ENCODE results near the gene PPP1R37. TPM values are rescaled to one million over a fixed set of nuclear protein-coding genes. Genes with fewer than 3 reads are reported as not detected.

The PPP1R37 gene
- total RNA-seq, 1 experiment from 2014 or later, result 20.4 TPM

DNA sequence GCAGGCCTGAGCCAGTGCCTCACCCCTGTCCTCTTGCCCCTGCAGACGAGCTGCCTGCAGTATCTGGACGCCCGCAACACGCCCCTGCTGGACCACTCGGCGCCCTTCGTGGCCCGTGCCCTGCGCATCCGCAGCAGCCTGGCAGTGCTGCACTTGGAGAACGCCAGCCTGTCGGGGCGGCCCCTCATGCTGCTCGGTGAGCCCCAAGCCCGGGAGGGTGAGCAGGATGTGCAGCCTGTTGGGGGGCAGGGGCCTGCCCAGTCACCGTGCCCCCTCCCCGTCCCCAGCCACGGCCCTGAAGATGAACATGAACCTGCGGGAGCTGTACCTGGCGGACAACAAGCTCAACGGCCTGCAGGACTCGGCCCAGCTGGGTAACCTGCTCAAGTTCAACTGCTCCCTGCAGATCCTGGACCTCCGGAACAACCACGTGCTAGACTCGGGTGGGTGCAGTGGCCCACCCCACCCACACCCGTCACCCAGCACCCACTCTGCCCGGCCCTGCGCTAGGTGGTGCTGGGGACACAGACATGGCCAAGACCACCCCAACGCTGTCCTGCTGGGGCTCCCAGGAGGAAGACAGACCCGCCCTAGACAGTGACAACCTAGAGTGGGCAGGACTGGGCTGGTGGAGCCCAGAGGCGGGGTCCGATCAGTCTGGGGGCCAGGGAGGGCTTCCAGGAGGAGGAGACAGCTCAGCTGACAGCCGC is 49.2 kb downstream of the PPP1R37 start:
- intact Hi-C loops (cut with micrococcal nuclease; ENCODE audit: unreplicated experiment), result no loop called here
- H3K4me3 ChIP-seq (ENCODE audit: low read depth in 2 of 2, low read length in 2 of 2), result no peak overlapping the region
- CTCF ChIA-PET, result interaction anchor here (0.6 kb wide), 1 partner anchor 51 kb away, joined by 8 read pairs; no protein-coding TSS in a partner anchor

DNA sequence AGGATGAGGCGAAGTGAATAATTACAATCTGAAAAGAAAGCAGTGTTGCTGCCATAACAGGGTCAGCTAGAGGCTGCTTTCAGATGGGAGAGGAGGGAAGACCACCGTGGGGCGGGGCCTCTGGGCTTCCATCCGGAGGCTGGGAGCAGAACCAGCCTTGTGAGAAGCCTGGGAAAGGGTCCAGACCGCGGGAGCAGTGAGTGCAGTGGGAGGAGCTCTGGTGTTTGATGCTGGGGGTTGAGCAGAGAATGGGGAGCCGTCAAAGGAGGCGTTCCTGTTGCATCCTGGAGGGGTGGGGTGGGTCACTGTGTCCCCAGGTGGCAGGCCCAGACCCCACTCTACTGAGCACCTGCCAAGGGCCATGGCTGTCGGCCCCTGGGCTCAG is 49.7 kb downstream of the PPP1R37 start:
- intact Hi-C loops (cut with micrococcal nuclease; ENCODE audit: unreplicated experiment) (no loop called here), in situ Hi-C loops (cut with HindIII; ENCODE audit: low pct_unique_long_range_greater_than_20kb, low sequenced_read_pairs) (no loop called here)
- Histone ChIP-seq H3K4me1 (ENCODE audit: control insufficient read depth, insufficient read depth, low read length) (no peaks in the 10 kb centered on the region), H3K9me3 (ENCODE audit: control insufficient read depth, insufficient read depth, low read depth, low read length) (no peaks in the 10 kb centered on the region), H3K36me3 (ENCODE audit: control insufficient read depth, insufficient read depth, low read length) (no peaks in the 10 kb centered on the region; the same call in 1 of the 2 replicates), H3K27me3 (ENCODE audit: control insufficient read depth, insufficient read depth, low read length) (no peaks in the 10 kb centered on the region), H3K4me3 (ENCODE audit: low read depth in 2 of 2, low read length in 2 of 2) (no peak overlapping the region), H3K27ac (ENCODE audit: low read length) (no peak overlapping the region)
- ChIA-PET CTCF (interaction anchor here (0.6 kb wide), 1 partner anchor 50 kb away, joined by 8 read pairs; no protein-coding TSS in a partner anchor), POLR2A (no interaction called here)
- TF ChIP-seq POLR2AphosphoS5 (IDR thresholded peaks at IDR 0.05; ENCODE audit: low read depth, low read length) (no peak), TCF7L2 (IDR thresholded peaks at IDR 0.05; ENCODE audit: low read depth, low read length) (no peak), SIN3A (IDR thresholded peaks at IDR 0.05; ENCODE audit: borderline replicate concordance, insufficient read depth, low read depth, low read length) (no peak)
- TF ChIP-seq, protein P1, sequence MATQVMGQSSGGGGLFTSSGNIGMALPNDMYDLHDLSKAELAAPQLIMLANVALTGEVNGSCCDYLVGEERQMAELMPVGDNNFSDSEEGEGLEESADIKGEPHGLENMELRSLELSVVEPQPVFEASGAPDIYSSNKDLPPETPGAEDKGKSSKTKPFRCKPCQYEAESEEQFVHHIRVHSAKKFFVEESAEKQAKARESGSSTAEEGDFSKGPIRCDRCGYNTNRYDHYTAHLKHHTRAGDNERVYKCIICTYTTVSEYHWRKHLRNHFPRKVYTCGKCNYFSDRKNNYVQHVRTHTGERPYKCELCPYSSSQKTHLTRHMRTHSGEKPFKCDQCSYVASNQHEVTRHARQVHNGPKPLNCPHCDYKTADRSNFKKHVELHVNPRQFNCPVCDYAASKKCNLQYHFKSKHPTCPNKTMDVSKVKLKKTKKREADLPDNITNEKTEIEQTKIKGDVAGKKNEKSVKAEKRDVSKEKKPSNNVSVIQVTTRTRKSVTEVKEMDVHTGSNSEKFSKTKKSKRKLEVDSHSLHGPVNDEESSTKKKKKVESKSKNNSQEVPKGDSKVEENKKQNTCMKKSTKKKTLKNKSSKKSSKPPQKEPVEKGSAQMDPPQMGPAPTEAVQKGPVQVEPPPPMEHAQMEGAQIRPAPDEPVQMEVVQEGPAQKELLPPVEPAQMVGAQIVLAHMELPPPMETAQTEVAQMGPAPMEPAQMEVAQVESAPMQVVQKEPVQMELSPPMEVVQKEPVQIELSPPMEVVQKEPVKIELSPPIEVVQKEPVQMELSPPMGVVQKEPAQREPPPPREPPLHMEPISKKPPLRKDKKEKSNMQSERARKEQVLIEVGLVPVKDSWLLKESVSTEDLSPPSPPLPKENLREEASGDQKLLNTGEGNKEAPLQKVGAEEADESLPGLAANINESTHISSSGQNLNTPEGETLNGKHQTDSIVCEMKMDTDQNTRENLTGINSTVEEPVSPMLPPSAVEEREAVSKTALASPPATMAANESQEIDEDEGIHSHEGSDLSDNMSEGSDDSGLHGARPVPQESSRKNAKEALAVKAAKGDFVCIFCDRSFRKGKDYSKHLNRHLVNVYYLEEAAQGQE (IDR thresholded peaks at IDR 0.05; ENCODE audit: insufficient read depth in 1 of 2, low read depth in 2 of 2, low read length in 1 of 2), result no peak
- TF ChIP-seq, protein P2, sequence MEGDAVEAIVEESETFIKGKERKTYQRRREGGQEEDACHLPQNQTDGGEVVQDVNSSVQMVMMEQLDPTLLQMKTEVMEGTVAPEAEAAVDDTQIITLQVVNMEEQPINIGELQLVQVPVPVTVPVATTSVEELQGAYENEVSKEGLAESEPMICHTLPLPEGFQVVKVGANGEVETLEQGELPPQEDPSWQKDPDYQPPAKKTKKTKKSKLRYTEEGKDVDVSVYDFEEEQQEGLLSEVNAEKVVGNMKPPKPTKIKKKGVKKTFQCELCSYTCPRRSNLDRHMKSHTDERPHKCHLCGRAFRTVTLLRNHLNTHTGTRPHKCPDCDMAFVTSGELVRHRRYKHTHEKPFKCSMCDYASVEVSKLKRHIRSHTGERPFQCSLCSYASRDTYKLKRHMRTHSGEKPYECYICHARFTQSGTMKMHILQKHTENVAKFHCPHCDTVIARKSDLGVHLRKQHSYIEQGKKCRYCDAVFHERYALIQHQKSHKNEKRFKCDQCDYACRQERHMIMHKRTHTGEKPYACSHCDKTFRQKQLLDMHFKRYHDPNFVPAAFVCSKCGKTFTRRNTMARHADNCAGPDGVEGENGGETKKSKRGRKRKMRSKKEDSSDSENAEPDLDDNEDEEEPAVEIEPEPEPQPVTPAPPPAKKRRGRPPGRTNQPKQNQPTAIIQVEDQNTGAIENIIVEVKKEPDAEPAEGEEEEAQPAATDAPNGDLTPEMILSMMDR (IDR thresholded peaks at IDR 0.05), result no peak
- no peak for DNase-seq (ENCODE audit: low read depth, low spot score)
- ATAC-seq, result no peak
- no TSS peak for BruUV-seq (replicated peaks)

More for the DNA sequence above, 49.2 kb downstream of the PPP1R37 start:
- H3K27ac ChIP-seq (ENCODE audit: low read length), result no peak overlapping the region
- no peaks in the 10 kb centered on the region for H3K27me3 ChIP-seq (ENCODE audit: control insufficient read depth, insufficient read depth, low read length)
- H3K9me3 ChIP-seq (ENCODE audit: control insufficient read depth, insufficient read depth, low read depth, low read length), result no peaks in the 10 kb centered on the region
- no peaks in the 10 kb centered on the region; the same call in 1 of the 2 replicates for H3K36me3 ChIP-seq (ENCODE audit: control insufficient read depth, insufficient read depth, low read length)
- in situ Hi-C loops (cut with HindIII; ENCODE audit: low pct_unique_long_range_greater_than_20kb, low sequenced_read_pairs), result no loop called here
- TF ChIP-seq, protein P1 (IDR thresholded peaks at IDR 0.05; ENCODE audit: insufficient read depth in 1 of 2, low read depth in 2 of 2, low read length in 1 of 2), result no peak
- TF ChIP-seq, protein P2 (IDR thresholded peaks at IDR 0.05), result no peak
- TF ChIP-seq SIN3A (IDR thresholded peaks at IDR 0.05; ENCODE audit: borderline replicate concordance, insufficient read depth, low read depth, low read length), result no peak
- TF ChIP-seq POLR2AphosphoS5 (IDR thresholded peaks at IDR 0.05; ENCODE audit: low read depth, low read length), result no peak
- TF ChIP-seq TCF7L2 (IDR thresholded peaks at IDR 0.05; ENCODE audit: low read depth, low read length), result no peak
- no TSS peak for BruUV-seq (replicated peaks)
- POLR2A ChIA-PET, result no interaction called here
- ATAC-seq, result no peak
- H3K4me1 ChIP-seq (ENCODE audit: control insufficient read depth, insufficient read depth, low read length), result no peaks in the 10 kb centered on the region
- DNase-seq (ENCODE audit: low read depth, low spot score), result no peak
